ENCODE data around the gene ERG.

Gene ERG

GRCh38 chr21:38354746-38355145 is 143.5 kb downstream of the ERG start:
- no peak for DNase-seq

- no peak for DNase-seq
Observed at GRCh38 chr21:38354231-38354630, 144.0 kb downstream of the ERG start.

DNA sequence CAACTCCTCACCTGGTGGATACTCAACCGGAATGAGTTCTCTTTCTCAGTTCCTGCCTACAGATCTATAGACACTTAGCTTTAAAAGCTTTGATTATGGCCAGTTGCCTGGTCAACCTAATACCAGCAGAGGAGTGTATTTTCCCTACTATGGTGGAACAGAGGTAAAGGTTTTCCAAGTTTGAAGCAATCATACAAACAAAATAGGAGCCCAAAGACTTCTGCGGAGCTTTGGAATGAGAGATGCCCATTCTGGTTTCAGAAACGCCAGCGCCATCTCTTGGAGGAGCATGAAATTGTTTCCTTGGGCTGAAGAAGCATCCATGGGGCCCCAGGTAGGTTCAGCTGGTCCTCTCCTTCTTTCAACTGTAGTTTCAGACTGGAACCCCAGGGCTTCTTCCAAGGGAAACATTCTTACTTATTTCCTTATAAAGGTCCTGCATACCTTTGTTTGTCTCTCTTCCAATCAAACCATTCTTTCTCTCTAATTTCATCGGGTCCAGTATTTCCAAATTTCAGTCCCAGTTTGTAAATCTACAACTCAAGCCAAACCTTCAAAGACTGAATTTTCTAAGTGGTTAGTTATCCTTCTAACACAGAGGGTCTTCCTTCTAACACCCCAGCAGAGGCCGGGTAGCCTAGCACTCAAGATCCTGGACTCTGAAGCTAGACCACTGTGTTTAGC is 145.6 kb downstream of the ERG start:
- DNase-seq = peak in 1 of 2 experiments; percentile 25

DNA sequence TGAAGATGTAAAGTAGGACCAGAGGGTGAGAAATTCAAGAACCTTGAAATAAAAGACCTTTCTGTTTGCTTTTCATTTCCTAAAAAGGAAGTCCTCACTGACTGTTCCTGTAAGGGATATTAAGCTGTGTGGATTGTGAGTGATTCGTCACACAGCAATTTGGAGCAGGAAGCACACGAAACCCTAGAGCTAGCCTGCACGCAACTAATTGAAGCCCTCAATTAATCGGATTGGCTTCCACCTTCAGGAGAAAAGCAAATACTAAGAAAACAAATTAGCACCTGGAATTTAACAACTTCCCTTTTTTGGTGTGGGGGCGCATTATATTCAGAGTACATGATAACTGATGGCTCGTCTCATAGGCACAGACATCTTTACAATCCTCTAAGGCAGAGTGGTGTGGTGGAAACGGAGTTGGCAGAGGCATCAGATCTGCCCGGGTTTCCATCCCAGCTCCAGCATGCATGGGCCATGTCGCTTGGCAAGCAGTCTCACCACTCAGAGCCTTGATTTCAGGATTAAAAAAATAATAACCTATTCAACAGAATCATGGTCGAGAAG is 146.2 kb downstream of the ERG start:
- DNase-seq = no peak

- DNase-seq = no peak
Observed at GRCh38 chr21:38351176-38351959, 146.9 kb downstream of the ERG start.

GRCh38 chr21:38350684-38351083 is 147.6 kb downstream of the ERG start:
- no peak for DNase-seq

DNA sequence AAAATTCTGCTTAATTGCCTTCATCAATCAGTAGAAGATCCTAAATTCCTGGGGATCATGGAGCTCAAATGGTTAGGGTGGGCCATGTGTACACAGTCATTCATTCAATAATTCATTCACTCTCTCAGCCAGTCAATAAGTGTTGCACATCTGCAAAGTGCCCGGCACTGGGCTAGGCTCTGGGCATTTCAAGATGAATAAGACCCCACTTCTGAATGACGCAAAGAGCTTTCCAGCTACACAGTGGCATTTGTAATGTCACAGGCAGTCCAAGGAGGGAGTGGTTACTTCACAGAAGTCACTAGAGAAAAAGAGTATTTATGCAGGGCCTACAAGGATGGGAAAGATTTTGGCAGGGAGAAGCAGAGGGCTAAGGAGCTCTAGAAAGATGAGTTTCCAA is 148.3 kb downstream of the ERG start:
- no peak for DNase-seq

- DNase-seq = no peak
Observed at GRCh38 chr21:38349111-38349746, 149.0 kb downstream of the ERG start.

DNA sequence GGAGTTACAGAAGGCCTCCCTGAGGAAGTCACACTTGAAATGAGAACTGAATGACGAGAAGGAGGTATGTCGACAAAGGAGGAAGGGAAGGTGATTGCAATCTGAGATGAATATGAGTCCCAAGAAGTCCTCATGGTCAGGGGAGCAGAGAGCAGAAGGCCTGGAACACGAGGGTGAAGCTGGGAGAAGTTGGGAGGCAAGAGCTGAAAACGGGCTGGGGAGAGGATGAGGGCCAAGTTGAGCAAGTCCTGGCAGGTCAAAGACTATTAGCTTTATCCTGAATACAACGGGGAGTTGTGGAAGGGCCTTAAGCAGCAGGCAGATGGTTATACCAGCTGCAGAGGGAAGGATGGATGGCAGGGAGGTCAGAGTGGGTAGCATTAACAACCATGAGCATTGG is 152.0 kb downstream of the ERG start:
- no peak for DNase-seq

DNA sequence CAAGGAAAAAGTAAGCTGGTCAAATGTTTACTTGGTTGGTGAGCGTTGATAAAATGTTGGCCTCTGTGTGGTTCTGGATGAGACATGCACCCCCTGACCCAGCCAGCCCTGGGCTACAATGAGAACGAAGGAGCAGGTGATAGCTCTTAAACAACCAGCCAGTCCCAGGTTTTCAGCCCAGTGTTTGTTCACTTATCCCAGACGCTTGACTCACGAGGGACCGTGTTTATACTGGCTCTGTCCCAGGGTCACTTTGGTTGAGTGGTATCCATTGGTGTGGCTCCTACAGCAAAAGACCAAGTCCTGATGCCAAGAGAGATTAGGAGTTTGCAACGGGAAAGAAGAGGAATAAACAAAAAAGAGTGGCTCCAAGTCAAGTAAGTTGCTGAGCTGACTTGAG is 154.6 kb downstream of the ERG start:
- DNase-seq = no peak

GRCh38 chr21:38342739-38343138 is 155.5 kb downstream of the ERG start:
- no peak for DNase-seq

DNA sequence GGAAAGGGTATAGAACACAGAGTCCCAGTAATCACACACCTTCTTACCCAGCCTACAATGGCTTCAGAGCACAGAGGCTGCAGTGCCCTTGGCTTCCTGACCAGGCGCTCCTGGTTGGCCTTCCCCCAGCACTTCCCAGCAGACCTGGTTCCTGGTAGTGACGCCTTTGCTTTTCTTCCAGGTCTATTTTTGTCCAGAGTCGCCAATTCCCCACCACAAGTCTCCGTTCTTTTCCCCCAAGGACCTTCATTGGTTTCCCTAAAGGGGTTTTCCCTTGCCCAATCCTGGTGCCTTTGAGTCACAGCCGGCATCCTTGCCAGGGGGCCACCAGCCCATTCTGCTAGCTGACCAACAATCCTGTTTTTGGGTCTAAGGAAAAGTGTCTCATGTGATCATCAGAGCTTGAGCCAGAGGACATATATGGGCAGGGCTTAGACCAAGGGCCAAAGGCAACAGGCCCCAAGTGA is 156.7 kb downstream of the ERG start:
- DNase-seq = no peak

DNA sequence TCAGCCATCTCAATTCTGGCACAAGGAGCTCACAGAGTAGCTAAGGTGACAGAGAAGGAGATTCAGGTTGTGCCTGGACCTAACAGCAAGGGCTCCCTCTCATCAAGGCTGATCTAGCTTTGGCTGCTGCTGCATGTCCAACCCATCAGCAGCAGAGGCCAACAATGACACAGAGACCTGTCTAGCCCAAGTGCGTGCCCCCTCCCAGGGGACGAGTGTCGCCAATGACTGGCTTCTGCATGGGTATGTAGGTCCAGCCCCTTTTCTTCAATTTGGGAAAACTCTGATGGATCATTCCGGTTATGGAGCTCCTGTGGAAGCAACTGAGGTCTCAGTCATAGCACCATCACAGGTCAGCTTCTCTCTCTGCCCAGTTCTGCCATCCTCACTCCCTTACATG is 158.1 kb downstream of the ERG start:
- DNase-seq = no peak

- no peak for DNase-seq
Observed at GRCh38 chr21:38337793-38338192, 160.5 kb downstream of the ERG start.

GRCh38 chr21:38334866-38335265 is 163.4 kb downstream of the ERG start:
- DNase-seq = no peak

DNA sequence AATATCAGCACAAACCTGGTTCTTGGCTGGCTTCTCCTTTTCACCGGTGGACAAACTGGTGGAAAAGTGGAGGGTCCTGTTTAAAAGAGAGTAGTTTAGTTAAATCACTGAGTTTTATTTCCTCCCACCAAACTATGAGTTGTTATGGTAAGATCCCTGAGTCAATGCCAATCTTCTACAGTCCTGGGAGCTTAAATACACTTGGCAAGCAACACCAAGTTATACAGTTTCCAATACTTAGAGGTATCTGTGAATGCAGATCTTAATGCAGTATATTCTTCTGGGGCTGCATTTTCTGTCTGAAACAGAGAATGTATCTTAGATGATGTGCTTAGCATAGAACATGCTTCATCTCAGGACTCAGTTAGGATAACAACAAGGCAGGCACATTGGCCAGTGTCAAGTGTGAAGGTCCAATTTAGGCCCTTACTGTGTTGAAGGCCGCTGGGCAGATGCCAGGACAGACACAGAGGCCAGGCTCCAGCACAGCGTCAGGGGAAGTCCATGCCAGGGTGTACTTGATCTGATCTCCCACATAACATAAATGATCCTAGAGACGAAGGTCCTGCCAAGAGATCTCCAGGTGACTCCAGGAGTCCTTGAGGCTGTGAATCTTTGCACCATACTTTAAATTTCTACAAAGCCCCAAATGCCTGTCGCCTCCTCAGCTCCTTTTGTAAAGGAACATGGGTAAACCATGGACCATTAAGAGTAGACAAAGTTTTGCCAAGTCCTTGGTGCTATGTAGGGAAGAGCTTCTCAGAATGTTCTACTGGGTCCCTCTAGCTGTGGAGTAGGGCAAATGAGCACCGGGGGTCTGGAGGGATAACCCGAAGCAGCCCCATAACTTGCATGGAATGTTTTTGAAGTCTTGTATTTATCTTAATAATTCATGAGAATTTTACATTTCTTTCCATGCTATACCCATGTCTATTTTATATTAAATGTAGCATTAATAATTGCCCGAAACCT is 164.7 kb downstream of the ERG start:
- no peak for DNase-seq

- no peak for DNase-seq
Observed at GRCh38 chr21:38330666-38331065, 167.6 kb downstream of the ERG start.

All from stimulated activated CD4-positive, alpha-beta T cell treated with anti-CD3 and anti-CD28 coated beads, Interleukin-4, amount 100 ng/mL, for 4 hours (primary cell).